GM06990 (cell line): Measurements from ENCODE around the gene SCOC.

Source experiments
- DNase-seq: peaks from one replicate; pipeline ENCODE4 v3.0.0-alpha.2; 2011; ENCODE audit not compliant: insufficient read length; ENCODE audit errors: extremely low read depth
- H3K27me3 ChIP-seq: replicated peaks from 2 replicates; pipeline ENCODE4 v1.6.0; 2011; ENCODE audit warnings: low read length; ENCODE audit not compliant: control insufficient read depth, insufficient read depth
- H3K36me3 ChIP-seq: 2 replicates; pipeline ENCODE4 v1.5.1; 2011; ENCODE audit warnings: low read length; ENCODE audit not compliant: control insufficient read depth, insufficient read depth
- H3K4me3 ChIP-seq: replicated peaks from 2 replicates; pipeline ENCODE4 v1.5.1; 2011; ENCODE audit warnings: low read depth, mild to moderate bottlenecking, control low read depth, low read length
- TF ChIP-seq, protein P1 (sequence below): IDR thresholded peaks from 2 replicates; pipeline ENCODE4 v1.5.1; 2011; ENCODE audit warnings: low read length, control low read depth, mild to moderate bottlenecking, inconsistent platforms; ENCODE audit not compliant: insufficient read depth, poor library complexity, severe bottlenecking

SCOC gene

GRCh38 chr4:140374130-140374477 is 658 bp downstream of the SCOC start:
- TF ChIP-seq, protein P1, sequence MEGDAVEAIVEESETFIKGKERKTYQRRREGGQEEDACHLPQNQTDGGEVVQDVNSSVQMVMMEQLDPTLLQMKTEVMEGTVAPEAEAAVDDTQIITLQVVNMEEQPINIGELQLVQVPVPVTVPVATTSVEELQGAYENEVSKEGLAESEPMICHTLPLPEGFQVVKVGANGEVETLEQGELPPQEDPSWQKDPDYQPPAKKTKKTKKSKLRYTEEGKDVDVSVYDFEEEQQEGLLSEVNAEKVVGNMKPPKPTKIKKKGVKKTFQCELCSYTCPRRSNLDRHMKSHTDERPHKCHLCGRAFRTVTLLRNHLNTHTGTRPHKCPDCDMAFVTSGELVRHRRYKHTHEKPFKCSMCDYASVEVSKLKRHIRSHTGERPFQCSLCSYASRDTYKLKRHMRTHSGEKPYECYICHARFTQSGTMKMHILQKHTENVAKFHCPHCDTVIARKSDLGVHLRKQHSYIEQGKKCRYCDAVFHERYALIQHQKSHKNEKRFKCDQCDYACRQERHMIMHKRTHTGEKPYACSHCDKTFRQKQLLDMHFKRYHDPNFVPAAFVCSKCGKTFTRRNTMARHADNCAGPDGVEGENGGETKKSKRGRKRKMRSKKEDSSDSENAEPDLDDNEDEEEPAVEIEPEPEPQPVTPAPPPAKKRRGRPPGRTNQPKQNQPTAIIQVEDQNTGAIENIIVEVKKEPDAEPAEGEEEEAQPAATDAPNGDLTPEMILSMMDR: no peak
- H3K27me3 ChIP-seq: no peaks in the 10 kb centered on the region
- no peak for DNase-seq
- H3K36me3 ChIP-seq: no peaks in the 10 kb centered on the region; the same call in 1 of the 2 replicates
- peak overlapping the region; percentile 84 for H3K4me3 ChIP-seq

GRCh38 chr4:140382732-140383131 is 9.3 kb downstream of the SCOC start:
- H3K4me3 ChIP-seq: no peak overlapping the region
- no peaks in the 10 kb centered on the region for H3K27me3 ChIP-seq
- H3K36me3 ChIP-seq: no peaks in the 10 kb centered on the region; the same call in 1 of the 2 replicates
- no peak for DNase-seq
- TF ChIP-seq, protein P1: no peak

DNA sequence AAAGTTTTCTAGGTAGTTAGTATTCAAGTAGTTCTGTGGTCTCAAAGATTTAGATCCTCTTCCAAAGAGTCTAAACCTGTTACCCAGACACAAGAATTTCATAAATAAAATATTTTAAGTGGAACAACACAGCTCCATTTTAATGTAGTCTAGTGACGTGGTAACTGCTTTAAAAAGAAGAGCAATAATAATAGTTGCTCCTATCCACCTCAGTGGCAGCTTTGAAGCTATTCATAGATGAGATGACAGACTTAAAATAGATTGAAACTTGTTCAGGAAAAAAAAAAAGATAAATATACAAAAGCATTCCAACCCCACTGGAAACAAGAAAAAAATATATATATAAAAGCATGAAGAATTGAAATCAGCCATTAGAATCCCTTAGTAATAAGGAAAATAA is 14.6 kb downstream of the SCOC start:
- H3K4me3 ChIP-seq: no peak overlapping the region
- DNase-seq: no peak
- H3K27me3 ChIP-seq: no peaks in the 10 kb centered on the region
- H3K36me3 ChIP-seq: no peaks in the 10 kb centered on the region; the same call in 1 of the 2 replicates
- TF ChIP-seq, protein P1: no peak

DNA sequence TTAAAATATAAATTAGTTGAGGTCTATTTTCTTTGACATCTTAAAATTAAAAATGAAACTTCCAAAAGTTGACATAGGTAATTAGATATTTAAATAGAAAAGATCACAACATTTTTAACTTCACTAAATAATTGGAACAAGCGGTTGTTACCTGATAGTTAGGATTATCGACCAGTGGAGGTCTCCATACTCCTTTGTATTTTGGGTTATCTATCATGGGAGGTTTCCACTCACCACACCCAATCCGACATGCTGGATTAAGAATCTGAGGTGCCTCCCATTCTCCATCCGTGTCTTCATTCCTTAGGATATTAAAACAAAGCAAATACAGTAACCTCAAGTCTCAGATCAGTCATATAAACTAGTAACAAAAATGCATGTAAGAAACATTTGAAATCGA is 22.2 kb downstream of the SCOC start:
- DNase-seq: no peak
- Histone ChIP-seq H3K27me3 (no peaks in the 10 kb centered on the region), H3K36me3 (no peaks in the 10 kb centered on the region), H3K4me3 (no peak overlapping the region)
- TF ChIP-seq, protein P1: no peak

GRCh38 chr4:140400111-140400510 is 26.7 kb downstream of the SCOC start:
- TF ChIP-seq, protein P1: no peak
- no peak overlapping the region for H3K4me3 ChIP-seq

DNA sequence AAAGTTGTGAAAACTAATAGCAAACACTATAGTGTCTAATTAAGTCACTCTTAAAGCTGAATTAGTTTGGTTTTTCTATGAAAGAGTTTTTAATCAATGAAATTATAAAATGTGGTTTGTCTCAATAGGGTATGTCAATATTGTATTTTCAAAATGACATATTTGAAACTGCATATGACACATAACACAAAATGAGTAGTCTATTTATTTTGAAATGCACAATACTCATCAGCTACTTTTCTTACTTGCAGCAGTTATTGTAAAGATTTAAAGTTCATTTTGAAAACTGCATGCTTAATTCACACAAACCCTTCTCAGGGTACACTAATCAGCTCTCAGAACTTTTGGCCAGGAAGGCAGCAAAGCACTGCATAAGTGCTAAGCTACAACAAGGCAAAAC is 32.8 kb downstream of the SCOC start:
- DNase-seq: no peak
- H3K4me3 ChIP-seq: no peak overlapping the region
- TF ChIP-seq, protein P1: no peak
- no peaks in the 10 kb centered on the region for H3K36me3 ChIP-seq
- no peaks in the 10 kb centered on the region for H3K27me3 ChIP-seq

More at GRCh38 chr4:140400111-140400510, 26.7 kb downstream of the SCOC start:
- Histone ChIP-seq H3K27me3 (no peaks in the 10 kb centered on the region), H3K36me3 (no peaks in the 10 kb centered on the region)
- no peak for DNase-seq
